Esophagus muscularis mucosa (tissue), 4 donors: Measurements from ENCODE around the gene CEP68.

Experiments used
- EP300 ChIP-seq: sonication (generic); formaldehyde crosslinking; IDR thresholded peaks from one replicate; pipeline ENCODE4 v1.6.1; 2017; ENCODE audit warnings: antibody characterized with exemption
- POLR2A ChIP-seq: fragments of 450-650 bp; IDR thresholded peaks from one replicate; pipeline ENCODE4 v1.6.1; 2017; ENCODE audit warnings: antibody characterized with exemption, moderate library complexity, mild to moderate bottlenecking, low read depth
- POLR2AphosphoS5 ChIP-seq, 2 donors: sonication (generic); formaldehyde crosslinking; IDR thresholded peaks; one replicate each; pipeline ENCODE4 v1.6.1; 2017; ENCODE audit warnings: antibody characterized with exemption in 2 of 2
- TF ChIP-seq, protein P1 (sequence below), 3 experiments: fragments of 200-600 bp in 2 of 3; fragments of 450-650 bp in 1 of 3; sonication (generic) in 2 of 3; IDR thresholded peaks; one replicate each; pipeline ENCODE4 v1.5.1; 2017 to 2019; ENCODE audit warnings: antibody characterized with exemption in 3 of 3, mild to moderate bottlenecking in 2 of 3, moderate library complexity in 1 of 3

DNA sequence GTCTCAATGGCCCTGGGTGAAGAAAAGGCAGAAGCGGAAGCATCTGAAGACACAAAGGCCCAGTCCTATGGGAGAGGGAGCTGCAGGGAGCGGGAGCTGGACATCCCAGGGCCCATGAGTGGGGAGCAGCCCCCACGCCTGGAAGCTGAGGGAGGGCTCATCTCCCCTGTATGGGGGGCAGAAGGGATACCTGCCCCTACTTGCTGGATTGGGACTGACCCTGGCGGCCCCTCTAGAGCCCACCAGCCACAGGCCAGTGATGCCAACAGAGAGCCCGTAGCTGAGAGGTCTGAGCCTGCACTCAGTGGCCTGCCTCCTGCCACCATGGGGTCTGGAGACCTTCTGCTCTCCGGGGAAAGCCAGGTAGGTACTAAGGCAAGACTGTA, 13.2 kb downstream of the CEP68 start:
- TF ChIP-seq POLR2A (no peak), POLR2AphosphoS5 (IDR thresholded peaks at IDR 0.05) (no peak), EP300 (no peak)
- TF ChIP-seq, protein P1, sequence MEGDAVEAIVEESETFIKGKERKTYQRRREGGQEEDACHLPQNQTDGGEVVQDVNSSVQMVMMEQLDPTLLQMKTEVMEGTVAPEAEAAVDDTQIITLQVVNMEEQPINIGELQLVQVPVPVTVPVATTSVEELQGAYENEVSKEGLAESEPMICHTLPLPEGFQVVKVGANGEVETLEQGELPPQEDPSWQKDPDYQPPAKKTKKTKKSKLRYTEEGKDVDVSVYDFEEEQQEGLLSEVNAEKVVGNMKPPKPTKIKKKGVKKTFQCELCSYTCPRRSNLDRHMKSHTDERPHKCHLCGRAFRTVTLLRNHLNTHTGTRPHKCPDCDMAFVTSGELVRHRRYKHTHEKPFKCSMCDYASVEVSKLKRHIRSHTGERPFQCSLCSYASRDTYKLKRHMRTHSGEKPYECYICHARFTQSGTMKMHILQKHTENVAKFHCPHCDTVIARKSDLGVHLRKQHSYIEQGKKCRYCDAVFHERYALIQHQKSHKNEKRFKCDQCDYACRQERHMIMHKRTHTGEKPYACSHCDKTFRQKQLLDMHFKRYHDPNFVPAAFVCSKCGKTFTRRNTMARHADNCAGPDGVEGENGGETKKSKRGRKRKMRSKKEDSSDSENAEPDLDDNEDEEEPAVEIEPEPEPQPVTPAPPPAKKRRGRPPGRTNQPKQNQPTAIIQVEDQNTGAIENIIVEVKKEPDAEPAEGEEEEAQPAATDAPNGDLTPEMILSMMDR (IDR thresholded peaks at IDR 0.05): no peak
